ENCODE results near the gene SPPL3. TPM values are rescaled to one million over a fixed set of nuclear protein-coding genes. Genes with fewer than 3 reads are reported as not detected.

SPPL3 gene
- total and polyA plus RNA-seq, 8 donors, result 5.0 to 63.4 (median 18.0) TPM

GRCh38 chr12:120890963-120891362, 13.2 kb downstream of the SPPL3 start:
- WGBS, 5 donors, result 79 to 96% (median 84%) methylated on average over 2 of the region's 2 CpGs
- Histone ChIP-seq H3K4me3 (no peak overlapping the region), H3K9me3 (no peaks in the 10 kb centered on the region), H3K27ac (no peak overlapping the region), H3K4me1 (peaks cover 0 to 63% (median 16%) of the 10 kb centered on the region in 4 donors), H3K27me3 (no peaks in the 10 kb centered on the region), H3K36me3 (peaks cover 0 to 9% (median 5%) of the 10 kb centered on the region in 4 donors)
- TF ChIP-seq POLR2AphosphoS5 (IDR thresholded peaks at IDR 0.05), result no peak
- no peak for TF ChIP-seq EP300 (IDR thresholded peaks at IDR 0.05)
- TF ChIP-seq POLR2A (IDR thresholded peaks at IDR 0.05), result no peak
- intact Hi-C loops (cut with DNase I; ENCODE audit: low total_unique reads), result no loop called here
- no peak for DNase-seq

GRCh38 chr12:120887253-120888043, 16.7 kb downstream of the SPPL3 start:
- intact Hi-C loops (cut with DNase I; ENCODE audit: low total_unique reads), result no loop called here

GRCh38 chr12:120886199-120887018, 17.7 kb downstream of the SPPL3 start:
- WGBS, 5 donors, result 74 to 89% (median 83%) methylated on average over 4 of the region's 4 CpGs
- Histone ChIP-seq H3K27me3 (no peaks in the 10 kb centered on the region), H3K4me1 (peaks cover 7 to 47% (median 23%) of the 10 kb centered on the region in 4 donors), H3K27ac (no peak overlapping the region), H3K36me3 (no peaks in the 10 kb centered on the region), H3K9me3 (no peaks in the 10 kb centered on the region), H3K4me3 (no peak overlapping the region)
- no peak for DNase-seq
- TF ChIP-seq EP300 (IDR thresholded peaks at IDR 0.05) (no peak), CTCF (IDR thresholded peaks at IDR 0.05) (no peak), POLR2AphosphoS5 (IDR thresholded peaks at IDR 0.05) (no peak), POLR2A (IDR thresholded peaks at IDR 0.05) (no peak)
- intact Hi-C loops (cut with DNase I; ENCODE audit: low total_unique reads), result no loop called here

More at GRCh38 chr12:120887253-120888043, 16.7 kb downstream of the SPPL3 start:
- Histone ChIP-seq H3K36me3 (no peaks in the 10 kb centered on the region), H3K9me3 (no peaks in the 10 kb centered on the region), H3K4me3 (no peak overlapping the region), H3K27me3 (no peaks in the 10 kb centered on the region), H3K4me1 (peaks cover 8 to 45% (median 27%) of the 10 kb centered on the region in 4 donors), H3K27ac (no peak overlapping the region)
- TF ChIP-seq POLR2AphosphoS5 (IDR thresholded peaks at IDR 0.05) (no peak), CTCF (IDR thresholded peaks at IDR 0.05) (no peak), EP300 (IDR thresholded peaks at IDR 0.05) (no peak), POLR2A (IDR thresholded peaks at IDR 0.05) (no peak)
- DNase-seq, result no peak
- whole genome bisulfite sequencing, 5 donors, result 64 to 72% (median 68%) methylated on average over 5 of the region's 5 CpGs

DNA sequence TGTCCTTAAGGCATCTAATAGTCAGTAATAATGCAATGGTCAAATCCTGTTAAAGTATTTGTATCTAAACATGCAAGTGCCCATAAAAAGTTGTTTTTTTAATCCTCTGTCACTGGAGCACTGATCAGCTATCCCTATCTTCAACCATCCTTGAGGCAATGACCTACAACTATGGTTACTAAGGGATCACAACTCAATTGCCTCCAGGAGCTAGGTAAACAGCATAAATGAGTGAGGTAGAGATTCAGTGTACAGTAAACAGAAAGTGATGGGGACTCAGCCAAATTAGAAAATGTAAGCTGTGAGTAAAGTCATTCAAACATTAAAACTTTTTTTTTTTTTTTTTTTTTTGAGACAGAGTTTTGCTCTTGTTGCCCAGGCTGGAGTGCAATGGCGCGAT, 18.6 kb downstream of the SPPL3 start:
- no peak for TF ChIP-seq CTCF (IDR thresholded peaks at IDR 0.05)
- no peak for TF ChIP-seq EP300 (IDR thresholded peaks at IDR 0.05)
- TF ChIP-seq POLR2A (IDR thresholded peaks at IDR 0.05), result no peak
- DNase-seq, result no peak
- intact Hi-C loops (cut with DNase I; ENCODE audit: low total_unique reads), result no loop called here
- Histone ChIP-seq H3K4me3 (no peak overlapping the region), H3K36me3 (no peaks in the 10 kb centered on the region), H3K27me3 (no peaks in the 10 kb centered on the region), H3K27ac (no peak overlapping the region), H3K9me3 (no peaks in the 10 kb centered on the region), H3K4me1 (peaks cover 5 to 44% (median 23%) of the 10 kb centered on the region in 4 donors)
- WGBS, 5 donors, result 88 to 100% (median 98%) methylated on average over 2 of the region's 2 CpGs

Measured in stomach (tissue), 9 donors.